Cardiac fibroblast (primary cell): ENCODE data around the gene SLC5A6.

Source experiments
- DNase-seq, 2 donors: peaks; one replicate each; pipeline versions ENCODE4 v3.0.0 to v3.0.0-alpha.2; 2010; ENCODE audit warnings: low read depth in 2 of 2
- H3K4me3 ChIP-seq, 2 donors: replicated peaks in 1 of 2; 1 replicate in 1 of 2; 2 replicates in 1 of 2; pipeline ENCODE4 v1.5.1; 2011; ENCODE audit warnings: low read depth in 2 of 2, low read length in 2 of 2, mild to moderate bottlenecking in 2 of 2, moderate library complexity in 1 of 2
- TF ChIP-seq, protein P1 (sequence below): IDR thresholded peaks from one replicate; pipeline ENCODE4 v1.5.1; 2011; ENCODE audit warnings: low read depth, mild to moderate bottlenecking, low read length, inconsistent platforms

Gene SLC5A6

GRCh38 chr2:27223416-27223815 lies 11.3 kb upstream of the SLC5A6 start:
- no peak for DNase-seq
- TF ChIP-seq, protein P1, sequence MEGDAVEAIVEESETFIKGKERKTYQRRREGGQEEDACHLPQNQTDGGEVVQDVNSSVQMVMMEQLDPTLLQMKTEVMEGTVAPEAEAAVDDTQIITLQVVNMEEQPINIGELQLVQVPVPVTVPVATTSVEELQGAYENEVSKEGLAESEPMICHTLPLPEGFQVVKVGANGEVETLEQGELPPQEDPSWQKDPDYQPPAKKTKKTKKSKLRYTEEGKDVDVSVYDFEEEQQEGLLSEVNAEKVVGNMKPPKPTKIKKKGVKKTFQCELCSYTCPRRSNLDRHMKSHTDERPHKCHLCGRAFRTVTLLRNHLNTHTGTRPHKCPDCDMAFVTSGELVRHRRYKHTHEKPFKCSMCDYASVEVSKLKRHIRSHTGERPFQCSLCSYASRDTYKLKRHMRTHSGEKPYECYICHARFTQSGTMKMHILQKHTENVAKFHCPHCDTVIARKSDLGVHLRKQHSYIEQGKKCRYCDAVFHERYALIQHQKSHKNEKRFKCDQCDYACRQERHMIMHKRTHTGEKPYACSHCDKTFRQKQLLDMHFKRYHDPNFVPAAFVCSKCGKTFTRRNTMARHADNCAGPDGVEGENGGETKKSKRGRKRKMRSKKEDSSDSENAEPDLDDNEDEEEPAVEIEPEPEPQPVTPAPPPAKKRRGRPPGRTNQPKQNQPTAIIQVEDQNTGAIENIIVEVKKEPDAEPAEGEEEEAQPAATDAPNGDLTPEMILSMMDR, result no peak
- no peak overlapping the region for H3K4me3 ChIP-seq

DNA sequence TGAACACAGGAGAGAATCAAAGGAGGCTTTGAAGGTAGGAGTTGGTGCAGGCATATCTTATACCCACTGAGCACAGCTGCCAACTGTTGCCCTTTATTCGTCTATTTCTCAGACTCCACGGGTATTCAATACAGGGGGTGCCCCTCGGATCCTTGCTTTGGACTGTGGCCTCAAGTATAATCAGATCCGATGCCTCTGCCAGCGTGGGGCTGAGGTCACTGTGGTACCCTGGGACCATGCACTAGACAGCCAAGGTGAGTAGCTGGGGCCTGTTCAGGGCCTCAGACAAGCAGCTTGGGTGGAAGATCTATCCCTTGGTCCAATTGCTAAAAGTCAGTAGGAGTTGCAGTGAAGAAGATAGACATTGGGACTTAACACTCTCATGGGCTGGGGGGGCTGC lies 10.3 kb upstream of the SLC5A6 start:
- DNase-seq, result no peak
- no peak overlapping the region for H3K4me3 ChIP-seq
- TF ChIP-seq, protein P1, result no peak

GRCh38 chr2:27221166-27221565 lies 9.1 kb upstream of the SLC5A6 start:
- TF ChIP-seq, protein P1, result no peak
- no peak for DNase-seq
- no peak overlapping the region for H3K4me3 ChIP-seq

- no peak for DNase-seq
- no peak overlapping the region for H3K4me3 ChIP-seq
- TF ChIP-seq, protein P1, result no peak
Observed at GRCh38 chr2:27220091-27220490, 8.0 kb upstream of the SLC5A6 start.

- TF ChIP-seq, protein P1, result no peak
- DNase-seq, result no peak
- H3K4me3 ChIP-seq, result no peak overlapping the region
Observed at GRCh38 chr2:27219091-27219490, 7.0 kb upstream of the SLC5A6 start.

GRCh38 chr2:27218614-27219013 lies 6.5 kb upstream of the SLC5A6 start:
- no peak for DNase-seq
- TF ChIP-seq, protein P1, result no peak
- H3K4me3 ChIP-seq, result no peak overlapping the region
